Embryonic facial prominence (tissue), 1 donor: ENCODE measurements around the gene MED31.
A peak's percentile ranks its signal among the peaks of the same experiment; 100 is the strongest.
"Not testable (repeated sequence)": the region's sequence is repeated elsewhere in the genome, so short reads cannot be mapped to it uniquely, and the experiment has no call there.

ENCODE experiments used
- DNase-seq: peaks from one replicate; pipeline ENCODE4 v3.0.0-alpha.2; 2016; ENCODE audit errors: extremely low spot score

MED31 gene

DNA sequence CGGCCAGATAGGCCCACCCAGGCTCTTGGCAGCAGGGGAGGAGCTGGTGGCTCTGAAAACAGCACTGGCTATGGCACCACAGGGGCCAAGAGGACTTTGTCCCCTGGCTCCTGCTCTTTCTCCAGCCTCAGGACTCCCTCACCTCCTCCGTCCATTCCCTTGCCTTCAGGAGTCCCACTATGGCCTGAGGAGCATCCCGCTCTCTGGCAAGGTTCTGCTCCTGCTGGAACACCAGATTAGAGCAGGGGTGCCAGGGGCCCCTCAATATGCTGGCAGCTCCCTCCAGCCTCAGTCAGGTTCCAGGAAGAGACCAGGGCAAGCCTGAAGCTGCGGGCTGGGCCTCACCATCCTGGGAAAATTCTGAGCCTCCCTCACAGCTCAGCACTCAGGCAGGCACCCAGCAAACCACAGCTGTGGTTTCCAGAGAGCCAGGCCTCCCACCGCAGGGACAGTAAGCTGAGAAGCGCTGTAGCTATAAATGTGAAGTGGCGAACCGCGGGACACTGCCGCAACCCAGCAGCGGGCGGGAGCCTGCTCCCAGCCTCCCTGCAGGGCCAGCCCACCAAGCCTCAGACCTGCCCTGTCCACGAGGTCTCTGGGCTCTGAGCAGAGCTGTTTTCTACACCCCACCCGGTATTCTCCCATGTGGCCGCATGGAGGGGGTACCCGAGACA, 25.9 kb upstream of the MED31 start:
- peak; percentile 8 for DNase-seq

- DNase-seq = no peak
These were observed 25.4 kb upstream of the MED31 start for GRCh38 chr17:6676802-6677157.

DNA sequence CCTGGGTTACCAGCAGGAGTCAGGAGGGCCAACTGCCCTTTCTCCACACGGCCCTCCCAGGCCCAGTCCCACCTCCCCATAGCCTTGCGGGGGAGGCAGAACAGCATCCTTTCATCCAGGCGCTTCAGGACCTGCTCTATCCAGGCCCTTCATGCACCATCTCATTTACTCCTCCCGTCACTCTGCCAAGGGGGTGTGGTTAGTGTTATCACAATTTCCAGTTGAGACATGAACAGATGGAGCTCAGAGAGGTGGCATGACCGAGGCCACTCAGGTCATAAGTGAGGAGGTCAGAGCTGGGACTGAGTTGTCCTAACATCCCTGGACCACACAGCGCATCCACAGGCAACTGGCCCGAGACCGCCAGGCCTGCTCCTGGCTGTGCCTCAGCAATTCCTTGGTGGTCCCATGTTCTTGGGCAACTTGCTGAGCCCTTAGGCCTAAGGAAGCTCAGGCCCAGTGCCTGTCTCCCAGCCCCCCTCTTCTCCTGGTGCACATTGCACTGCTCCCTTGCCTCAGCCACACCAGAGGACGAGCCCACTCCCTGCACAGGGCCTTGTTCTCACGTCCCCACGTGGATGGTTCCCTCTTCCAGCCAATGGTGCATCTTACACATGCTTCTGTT, 23.9 kb upstream of the MED31 start:
- DNase-seq = no peak

DNA sequence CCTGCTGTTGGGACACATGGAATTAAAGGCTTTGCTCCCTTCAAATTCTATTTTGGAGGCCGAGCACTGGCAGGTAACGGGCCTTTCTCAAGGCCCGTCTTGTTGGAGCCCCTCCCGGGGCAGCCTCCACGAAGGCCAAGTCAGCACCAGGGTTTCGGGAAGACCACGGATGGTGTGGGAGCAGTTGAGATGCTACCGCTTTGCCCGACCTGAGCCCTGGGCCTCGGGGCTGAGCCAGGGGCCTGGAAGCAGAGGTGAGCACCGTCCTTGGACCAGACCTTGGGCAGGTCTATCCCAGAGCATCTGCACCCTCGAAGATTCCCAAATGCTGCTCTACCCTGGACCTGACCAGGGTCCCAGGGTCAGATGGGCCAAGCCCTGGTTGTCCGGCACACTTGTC, 23.2 kb upstream of the MED31 start:
- DNase-seq = no peak

DNA sequence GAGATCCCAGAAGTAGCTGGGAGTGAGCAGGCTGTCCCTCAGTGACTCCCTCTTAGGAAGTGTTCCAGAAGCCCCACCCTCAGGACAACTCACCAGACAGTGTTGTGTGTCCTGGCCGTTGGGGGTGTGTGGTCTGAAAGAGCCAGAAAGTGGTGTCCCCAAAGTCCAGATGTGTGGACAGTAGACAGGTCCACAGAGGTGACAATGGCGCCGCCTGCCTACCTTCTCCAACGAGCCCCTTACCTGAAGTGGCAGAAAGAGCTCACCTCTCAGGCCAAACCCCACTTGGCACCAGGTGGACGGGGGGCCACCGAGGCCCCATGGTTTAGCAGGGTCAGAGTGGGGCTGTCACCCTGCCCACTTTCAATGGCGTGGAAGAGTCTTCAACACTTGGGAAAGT, 20.0 kb upstream of the MED31 start:
- no peak for DNase-seq

- DNase-seq = no peak
These were observed 19.6 kb upstream of the MED31 start for GRCh38 chr17:6670999-6671398.

- no peak for DNase-seq
These were observed 19.2 kb upstream of the MED31 start for GRCh38 chr17:6670571-6670970.

DNA sequence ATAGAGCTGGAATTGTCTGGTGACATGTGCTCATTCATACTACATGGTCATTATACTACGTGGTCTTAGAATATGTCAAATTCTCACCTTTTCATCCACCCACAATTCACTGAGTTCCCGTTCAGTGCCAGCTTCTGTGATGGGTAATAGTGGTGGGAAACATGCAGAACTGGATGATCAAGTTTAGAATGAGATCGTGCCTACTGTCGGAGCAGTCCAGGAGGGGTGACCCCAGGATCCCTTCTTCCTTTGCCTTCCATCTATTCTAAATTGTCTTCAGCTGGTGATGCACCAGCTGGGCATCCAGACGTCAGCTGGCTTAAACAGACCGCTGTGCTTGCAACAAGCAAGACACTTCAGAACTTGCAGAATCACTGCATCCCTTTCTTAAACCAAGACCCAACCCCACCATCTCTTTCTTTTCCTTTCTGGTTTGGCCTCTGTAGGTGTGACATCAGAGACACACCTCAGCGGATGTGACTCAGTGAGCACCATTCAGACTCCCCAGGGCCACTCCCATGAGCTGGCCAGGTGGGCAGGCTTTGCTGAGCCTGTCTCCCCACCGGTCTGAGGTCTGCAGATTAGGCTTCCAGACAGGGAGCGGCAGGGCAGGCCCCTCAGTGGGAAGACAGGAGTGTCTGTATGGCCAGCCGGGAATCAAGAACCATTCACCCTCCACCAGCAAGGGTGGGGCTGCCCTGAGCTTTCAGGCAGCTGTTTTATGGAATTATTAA, 18.2 kb upstream of the MED31 start:
- DNase-seq = no peak

- DNase-seq = no peak
These were observed 17.5 kb upstream of the MED31 start for GRCh38 chr17:6668727-6669425.

GRCh38 chr17:6668219-6668618, 16.8 kb upstream of the MED31 start:
- DNase-seq = no peak

- no peak for DNase-seq
These were observed 16.1 kb upstream of the MED31 start for GRCh38 chr17:6667516-6667915.

- no peak for DNase-seq
These were observed 15.2 kb upstream of the MED31 start for GRCh38 chr17:6666557-6666956.

- peak; percentile 65 for DNase-seq
These were observed 14.7 kb upstream of the MED31 start for GRCh38 chr17:6666077-6666521.

DNA sequence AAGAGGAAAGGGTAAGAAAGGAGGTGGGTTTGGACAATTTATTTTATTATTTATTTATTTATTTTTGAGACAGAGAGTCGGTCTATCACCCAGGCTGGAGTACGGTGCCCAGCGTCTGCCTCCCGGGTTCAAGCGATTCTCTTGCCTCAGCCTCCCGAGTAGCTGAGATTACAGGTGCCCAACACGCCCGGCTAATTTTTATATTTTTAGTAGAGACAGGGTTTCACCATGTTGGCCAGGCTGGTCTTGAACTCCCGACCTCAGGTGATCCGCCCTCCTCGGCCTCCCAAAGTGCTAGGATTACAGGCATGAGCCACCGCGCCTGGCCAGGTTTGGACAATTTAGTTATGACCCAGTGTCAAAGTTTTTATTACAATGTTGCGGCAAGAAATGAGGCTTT, 11.8 kb upstream of the MED31 start:
- DNase-seq = not testable (repeated sequence)

- DNase-seq = no peak
These were observed 10.1 kb upstream of the MED31 start for GRCh38 chr17:6661464-6661848.

DNA sequence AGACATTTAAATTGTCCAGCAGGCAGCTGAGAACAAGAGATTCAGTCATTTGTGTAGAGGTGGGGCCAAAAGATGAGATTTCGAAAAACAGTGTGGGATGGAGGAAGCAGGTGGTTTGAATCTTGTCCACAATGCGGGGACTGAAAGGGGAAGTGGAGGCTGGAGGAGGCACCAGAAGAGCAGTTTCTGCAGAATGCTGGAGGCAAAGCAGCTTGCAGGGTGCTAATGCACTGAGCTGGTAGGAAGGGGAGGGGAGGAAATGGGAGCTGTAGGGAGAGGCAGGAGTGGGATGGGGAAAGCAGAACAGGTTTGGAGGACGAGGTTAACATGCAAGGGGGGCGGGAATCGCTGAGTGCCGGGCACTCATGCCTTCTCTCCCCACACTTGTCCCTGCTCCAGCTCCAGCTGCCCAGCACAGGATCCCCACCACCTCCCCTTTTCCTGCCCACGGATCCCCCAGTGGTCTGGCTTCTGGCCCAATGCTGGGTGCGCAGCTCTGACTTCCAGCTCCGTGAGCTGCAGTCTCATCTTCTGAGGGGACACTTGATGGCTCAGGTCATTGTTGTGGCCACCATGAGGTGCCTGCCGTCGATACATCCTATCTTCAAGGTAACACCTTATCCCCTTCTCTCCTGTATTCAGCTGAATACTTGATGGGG, 9.5 kb upstream of the MED31 start:
- no peak for DNase-seq

DNA sequence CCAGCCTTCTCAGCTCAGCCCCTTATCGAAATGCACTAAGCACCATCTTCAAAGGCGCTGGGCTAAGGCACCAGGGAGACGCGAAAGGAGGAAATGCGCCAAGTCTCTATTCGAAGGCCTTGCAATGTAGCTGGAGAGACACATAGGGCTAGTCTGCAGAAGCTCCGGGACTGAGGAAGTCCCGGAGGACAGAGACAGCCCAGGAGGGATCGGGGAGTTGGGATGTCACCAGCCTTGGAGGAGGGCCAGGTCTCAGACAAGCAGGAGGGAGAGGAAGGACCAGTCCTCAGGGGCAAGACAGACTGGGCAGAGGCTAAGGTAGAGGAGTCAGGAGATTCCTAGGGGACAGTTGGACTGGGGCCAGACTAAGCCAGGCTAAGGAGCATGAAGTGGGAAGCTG, 8.7 kb upstream of the MED31 start:
- DNase-seq = no peak

- not testable (repeated sequence) for DNase-seq
These were observed 7.0 kb upstream of the MED31 start for GRCh38 chr17:6658411-6658810.

GRCh38 chr17:6657633-6658287, 6.4 kb upstream of the MED31 start:
- DNase-seq = no peak

GRCh38 chr17:6656797-6657632, 5.6 kb upstream of the MED31 start:
- DNase-seq = not testable (repeated sequence)
